ENCODE results near the gene CHST15. TPM values are rescaled to one million over a fixed set of nuclear protein-coding genes. Genes with fewer than 3 reads are reported as not detected.

Gene CHST15
- polyA plus RNA-seq, 1 experiment = 3.2 TPM

GRCh38 chr10:124063750-124064603 is 29.4 kb downstream of the CHST15 start:
- TF ChIP-seq CTCF (IDR thresholded peaks at IDR 0.05; ENCODE audit: low read depth, low read length) = no peak
- ChIA-PET CTCF (no interaction called here), POLR2A (no interaction called here)
- Histone ChIP-seq H3K27ac (ENCODE audit: low read depth, low read length) (no peak overlapping the region), H3K9me3 (ENCODE audit: control insufficient read depth, insufficient read depth, low read length) (no peaks in the 10 kb centered on the region), H3K27me3 (ENCODE audit: control insufficient read depth, insufficient read depth, low read length) (peaks cover 8% of the 10 kb centered on the region), H3K4me3 (ENCODE audit: low read depth, low read length) (no peak overlapping the region)
- peak; percentile 8 for DNase-seq (ENCODE audit: low read depth, low spot score)

- TF ChIP-seq CTCF (IDR thresholded peaks at IDR 0.05; ENCODE audit: low read depth, low read length) = no peak
- H3K4me3 ChIP-seq (ENCODE audit: low read depth, low read length) = no peak overlapping the region
- H3K27me3 ChIP-seq (ENCODE audit: control insufficient read depth, insufficient read depth, low read length) = peaks cover 6% of the 10 kb centered on the region
- H3K27ac ChIP-seq (ENCODE audit: low read depth, low read length) = no peak overlapping the region
- DNase-seq (ENCODE audit: low read depth, low spot score) = no peak
- H3K9me3 ChIP-seq (ENCODE audit: control insufficient read depth, insufficient read depth, low read length) = no peaks in the 10 kb centered on the region
- CTCF ChIA-PET = no interaction called here
- POLR2A ChIA-PET = no interaction called here
Measured at GRCh38 chr10:124062390-124062789, 31.0 kb downstream of the CHST15 start.

GRCh38 chr10:124061030-124061429 is 32.4 kb downstream of the CHST15 start:
- no peak overlapping the region for H3K27ac ChIP-seq (ENCODE audit: low read depth, low read length)
- H3K27me3 ChIP-seq (ENCODE audit: control insufficient read depth, insufficient read depth, low read length) = peaks cover 2% of the 10 kb centered on the region
- ChIA-PET CTCF (no interaction called here), POLR2A (no interaction called here)
- H3K4me3 ChIP-seq (ENCODE audit: low read depth, low read length) = no peak overlapping the region
- TF ChIP-seq CTCF (IDR thresholded peaks at IDR 0.05; ENCODE audit: low read depth, low read length) = no peak
- DNase-seq (ENCODE audit: low read depth, low spot score) = no peak
- H3K9me3 ChIP-seq (ENCODE audit: control insufficient read depth, insufficient read depth, low read length) = no peaks in the 10 kb centered on the region

- no peak for DNase-seq (ENCODE audit: low read depth, low spot score)
- CTCF ChIA-PET = no interaction called here
- no peaks in the 10 kb centered on the region for H3K9me3 ChIP-seq (ENCODE audit: control insufficient read depth, insufficient read depth, low read length)
- POLR2A ChIA-PET = interaction anchor here (0.6 kb wide), 1 partner anchor 292 kb away, joined by 3 read pairs; no protein-coding TSS in a partner anchor
- H3K27ac ChIP-seq (ENCODE audit: low read depth, low read length) = no peak overlapping the region
- peaks cover under 1% of the 10 kb centered on the region for H3K27me3 ChIP-seq (ENCODE audit: control insufficient read depth, insufficient read depth, low read length)
- TF ChIP-seq CTCF (IDR thresholded peaks at IDR 0.05; ENCODE audit: low read depth, low read length) = no peak
- no peak overlapping the region for H3K4me3 ChIP-seq (ENCODE audit: low read depth, low read length)
Measured at GRCh38 chr10:124060148-124060720, 33.2 kb downstream of the CHST15 start.

- Histone ChIP-seq H3K9me3 (ENCODE audit: control insufficient read depth, insufficient read depth, low read length) (no peaks in the 10 kb centered on the region), H3K27me3 (ENCODE audit: control insufficient read depth, insufficient read depth, low read length) (no peaks in the 10 kb centered on the region), H3K27ac (ENCODE audit: low read depth, low read length) (no peak overlapping the region), H3K4me3 (ENCODE audit: low read depth, low read length) (no peak overlapping the region)
- no peak for DNase-seq (ENCODE audit: low read depth, low spot score)
- ChIA-PET CTCF (no interaction called here), POLR2A (no interaction called here)
- 0 out of 2 replicates have a peak, but pooled peaks have one; percentile 6 for TF ChIP-seq CTCF (IDR thresholded peaks at IDR 0.05; ENCODE audit: low read depth, low read length)
Measured at GRCh38 chr10:124059551-124059950, 33.8 kb downstream of the CHST15 start.
